Lung (tissue), 12 donors: ENCODE measurements around the gene PAX6. TPM values are rescaled to one million over a fixed set of nuclear protein-coding genes. Genes with fewer than 3 reads are reported as not detected.

Experiments used
- ATAC-seq: fragments of 200-7000 bp; cut with Tn5 transposase; one replicate; pipeline ENCODE4 v1.9.1; 2020; ENCODE audit warnings: moderate number of reproducible peaks; ENCODE audit not compliant: insufficient read depth, low FRiP score
- DNase-seq, 3 donors: peaks; one replicate each; pipeline ENCODE4 v3.0.0-alpha.2; 2013 to 2017
- H3K27ac ChIP-seq, 2 donors: one replicate each; pipeline ENCODE4 v1.5.1; 2013; ENCODE audit warnings: mild to moderate bottlenecking in 2 of 2, moderate library complexity in 2 of 2, control low read depth in 1 of 2, inconsistent platforms in 1 of 2, low read depth in 1 of 2, low read length in 1 of 2
- H3K27me3 ChIP-seq, 3 donors: one replicate each; pipeline ENCODE4 v1.5.1; 2013; ENCODE audit warnings: low read length in 2 of 3; ENCODE audit not compliant: control insufficient read depth in 3 of 3, insufficient read depth in 3 of 3
- H3K36me3 ChIP-seq, 4 donors: one replicate each; pipeline ENCODE4 v1.5.1; 2013; ENCODE audit warnings: low read length in 4 of 4, mild to moderate bottlenecking in 1 of 4, moderate library complexity in 1 of 4; ENCODE audit not compliant: control insufficient read depth in 4 of 4, insufficient read depth in 4 of 4
- H3K4me1 ChIP-seq, 5 donors: one replicate each; pipeline ENCODE4 v1.5.1; 2013; ENCODE audit warnings: low read length in 5 of 5, mild to moderate bottlenecking in 2 of 5, moderate library complexity in 1 of 5; ENCODE audit not compliant: control insufficient read depth in 5 of 5, insufficient read depth in 5 of 5
- H3K4me3 ChIP-seq: one replicate; pipeline ENCODE4 v1.5.1; 2013; ENCODE audit warnings: mild to moderate bottlenecking, control low read depth, moderate library complexity
- H3K9ac ChIP-seq, 2 donors: one replicate each; pipeline ENCODE4 v1.5.1; 2013; ENCODE audit warnings: low read length in 2 of 2, control low read depth in 1 of 2; ENCODE audit not compliant: insufficient read depth in 1 of 2
- H3K9me3 ChIP-seq, 4 donors: one replicate each; pipeline ENCODE4 v1.5.1; 2013; ENCODE audit warnings: low read length in 3 of 4, mild to moderate bottlenecking in 1 of 4, moderate library complexity in 1 of 4; ENCODE audit not compliant: control insufficient read depth in 4 of 4, insufficient read depth in 3 of 4
- WGBS, 2 donors: extraction: QIAGEN DNeasy Blood & Tissue Kit; methylation state at CpG; one replicate each; pipeline ENCODE4 v1.1.7; 2013; 5-methylcytosine and 5-hydroxymethylcytosine counted together
- polyA plus RNA-seq, 2 donors: library from polyadenylated mRNA; stranded (reverse); fragments of 200-250 nt; gene quantifications; one replicate each; pipeline ENCODE4 v1.2.1, GENCODE V29; 2013
- total RNA-seq, 2 donors: library from RNA; depleted of rRNA in 1 of 2; stranded (reverse); fragments of >200 nt in 1 of 2; gene quantifications; one replicate each; pipeline ENCODE4 v1.2.1, GENCODE V29; 2014 to 2021
- TF ChIP-seq, protein P1 (sequence below): IDR thresholded peaks from 2 replicates; pipeline ENCODE4 v1.5.1; 2012; ENCODE audit warnings: mild to moderate bottlenecking; ENCODE audit errors: control extremely low read depth, extremely low read depth
- donor health status: control.
- donor health status: control.
- donor health status: Bipolar disorder and iron deficiency.
- donor health status: healthy.
- donor health status: DM: yes; HTN: yes; CAD: no.

PAX6 gene
- total and polyA plus RNA-seq, 4 donors = 0.01 TPM; not detected in 3

DNA sequence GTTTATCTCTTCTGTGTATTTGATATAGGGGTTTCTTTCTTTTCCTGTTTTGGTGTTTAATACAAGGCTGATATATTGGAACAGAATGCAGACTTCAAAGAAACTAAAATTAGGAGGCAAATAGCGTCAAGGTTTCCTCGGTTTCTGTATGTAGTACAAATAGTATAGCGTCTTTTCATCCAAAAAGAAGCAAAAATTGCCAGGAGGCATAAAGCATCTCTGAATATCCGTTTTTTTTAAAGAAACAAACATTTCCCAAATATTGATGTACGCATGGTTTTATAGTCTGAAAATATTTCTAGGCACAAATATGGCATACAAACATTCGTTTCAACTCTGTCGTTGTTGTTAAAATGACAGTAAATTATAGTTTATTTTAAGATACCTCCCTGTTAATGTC is 17.1 kb upstream of the PAX6 start:
- peaks cover 13 to 97% (median 94%) of the 10 kb centered on the region in 3 donors for H3K27me3 ChIP-seq
- H3K4me1 ChIP-seq = peaks cover 0 to 5% (median 0%) of the 10 kb centered on the region in 5 donors
- H3K9ac ChIP-seq = no peak overlapping the region
- TF ChIP-seq, protein P1, sequence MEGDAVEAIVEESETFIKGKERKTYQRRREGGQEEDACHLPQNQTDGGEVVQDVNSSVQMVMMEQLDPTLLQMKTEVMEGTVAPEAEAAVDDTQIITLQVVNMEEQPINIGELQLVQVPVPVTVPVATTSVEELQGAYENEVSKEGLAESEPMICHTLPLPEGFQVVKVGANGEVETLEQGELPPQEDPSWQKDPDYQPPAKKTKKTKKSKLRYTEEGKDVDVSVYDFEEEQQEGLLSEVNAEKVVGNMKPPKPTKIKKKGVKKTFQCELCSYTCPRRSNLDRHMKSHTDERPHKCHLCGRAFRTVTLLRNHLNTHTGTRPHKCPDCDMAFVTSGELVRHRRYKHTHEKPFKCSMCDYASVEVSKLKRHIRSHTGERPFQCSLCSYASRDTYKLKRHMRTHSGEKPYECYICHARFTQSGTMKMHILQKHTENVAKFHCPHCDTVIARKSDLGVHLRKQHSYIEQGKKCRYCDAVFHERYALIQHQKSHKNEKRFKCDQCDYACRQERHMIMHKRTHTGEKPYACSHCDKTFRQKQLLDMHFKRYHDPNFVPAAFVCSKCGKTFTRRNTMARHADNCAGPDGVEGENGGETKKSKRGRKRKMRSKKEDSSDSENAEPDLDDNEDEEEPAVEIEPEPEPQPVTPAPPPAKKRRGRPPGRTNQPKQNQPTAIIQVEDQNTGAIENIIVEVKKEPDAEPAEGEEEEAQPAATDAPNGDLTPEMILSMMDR = no peak
- no peak overlapping the region for H3K4me3 ChIP-seq
- H3K36me3 ChIP-seq = no peaks in the 10 kb centered on the region
- WGBS, 2 donors = 25 to 26% methylated on average over 7 of the region's 7 CpGs
- peaks cover 0 to 11% (median 0%) of the 10 kb centered on the region in 4 donors for H3K9me3 ChIP-seq
- no peak for ATAC-seq
- peak in 1 of 3 donors; percentile 20 for DNase-seq
- H3K27ac ChIP-seq = no peak overlapping the region

GRCh38 chr11:31827455-31828206 is 16.5 kb upstream of the PAX6 start:
- Histone ChIP-seq H3K27ac (no peak overlapping the region), H3K4me1 (peaks cover 0 to 5% (median 0%) of the 10 kb centered on the region in 5 donors), H3K27me3 (peaks cover 17 to 97% (median 94%) of the 10 kb centered on the region in 3 donors), H3K36me3 (no peaks in the 10 kb centered on the region), H3K9me3 (peaks cover 0 to 12% (median 0%) of the 10 kb centered on the region in 4 donors), H3K9ac (no peak overlapping the region), H3K4me3 (no peak overlapping the region)
- TF ChIP-seq, protein P1 = no peak
- DNase-seq = peak in 2 of 3 donors; percentile 22 to 49
- no peak for ATAC-seq
- WGBS, 2 donors = 5 to 9% methylated on average over 18 of the region's 18 CpGs

DNA sequence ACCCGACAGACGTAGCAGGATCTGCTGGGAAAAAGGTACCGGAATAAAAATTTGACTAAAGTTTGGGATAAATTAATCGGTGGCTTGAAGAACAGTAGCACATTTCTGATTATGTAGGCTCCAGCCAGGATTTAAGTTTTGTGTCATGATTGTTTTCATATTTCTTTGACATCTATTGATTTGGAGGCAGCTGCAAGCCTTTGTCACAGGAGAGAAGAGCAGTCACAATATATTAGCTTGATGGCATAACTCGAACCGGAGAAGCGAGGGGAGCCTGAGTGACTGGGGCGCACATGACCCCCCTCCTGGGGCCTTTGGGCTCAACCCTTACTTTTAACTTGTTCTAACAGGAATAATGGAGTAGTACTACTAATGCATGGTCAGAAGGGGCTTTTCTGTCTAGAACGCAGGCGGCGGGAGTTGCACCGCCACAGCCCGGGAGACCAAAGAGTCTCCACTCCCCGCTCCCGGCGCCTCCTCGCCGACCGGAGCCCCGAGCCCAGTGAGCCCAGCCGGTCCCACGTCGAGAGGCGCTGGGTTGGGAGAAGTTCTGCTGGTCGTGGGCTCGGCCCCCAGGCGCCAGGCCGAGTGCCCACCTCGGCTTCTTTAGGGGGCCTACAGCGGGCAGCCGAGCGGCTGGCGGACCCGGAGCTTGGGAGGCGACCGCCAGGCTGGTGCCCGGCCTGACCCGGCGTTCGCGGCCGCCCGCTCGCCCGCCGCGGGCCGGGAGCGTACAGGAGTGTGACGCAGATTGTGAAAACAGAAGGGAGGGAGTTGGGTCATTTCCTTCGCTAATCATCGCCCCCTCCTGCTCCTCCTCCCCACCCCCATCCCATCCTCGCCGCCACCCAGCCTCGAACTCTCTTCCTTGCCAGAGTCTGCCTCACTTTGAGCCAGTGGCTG is 15.7 kb upstream of the PAX6 start:
- peak in 2 of 3 donors; percentile 15 to 31 for DNase-seq
- no peak overlapping the region for H3K4me3 ChIP-seq

More for the DNA sequence above, 15.7 kb upstream of the PAX6 start:
- H3K4me1 ChIP-seq = peaks cover 0 to 5% (median 0%) of the 10 kb centered on the region in 5 donors
- no peak overlapping the region for H3K27ac ChIP-seq
- peaks cover 22 to 97% (median 94%) of the 10 kb centered on the region in 3 donors for H3K27me3 ChIP-seq
- no peak overlapping the region for H3K9ac ChIP-seq
- 4 to 8% methylated on average over 53 to 55 of the region's 55 CpGs for WGBS, 2 donors
- H3K36me3 ChIP-seq = no peaks in the 10 kb centered on the region
- H3K9me3 ChIP-seq = peaks cover 0 to 14% (median 0%) of the 10 kb centered on the region in 4 donors
- TF ChIP-seq, protein P1 = no peak
- ATAC-seq = no peak
